Pancreas (tissue), 10 donors: ENCODE measurements around the gene ADCY1. TPM values are rescaled to one million over a fixed set of nuclear protein-coding genes. Genes with fewer than 3 reads are reported as not detected.
A peak's percentile ranks its signal among the peaks of the same experiment; 100 is the strongest.

Experiments used
- ATAC-seq, 4 donors: fragments of 200-7000 bp; cut with Tn5 transposase; one replicate each; pipeline versions ENCODE4 v1.8.0 to v1.9.1; 2020; ENCODE audit warnings: mild to moderate bottlenecking in 4 of 4, moderate library complexity in 4 of 4
- DNase-seq, 6 donors: peaks; one replicate each; pipeline ENCODE4 v3.0.0-alpha.2; 2020
- FAIRE-seq: peaks from 2 replicates; lab custom pipeline; 2012; peaks lifted over from hg19 to GRCh38; lab: Jason Lieb, UNC
- H3K27ac ChIP-seq, 4 donors: fragments of 200-600 bp; sonication (generic); 1 replicate in 3 of 4; 2 replicates in 1 of 4; pipeline versions ENCODE4 v1.5.0 to v1.8.0; 2020
- H3K27me3 ChIP-seq, 4 donors: fragments of 200-600 bp; one replicate each; pipeline ENCODE4 v1.8.0; 2021
- H3K36me3 ChIP-seq, 3 donors: fragments of 200-600 bp; sonication (generic) in 1 of 3; one replicate each; pipeline versions ENCODE4 v1.5.0 to v1.8.0; 2020 to 2021
- H3K4me1 ChIP-seq, 3 donors: fragments of 200-600 bp; one replicate each; pipeline ENCODE4 v1.8.0; 2021
- H3K4me3 ChIP-seq, 4 donors: fragments of 200-600 bp; sonication (generic) in 2 of 4; one replicate each; pipeline versions ENCODE4 v1.5.0 to v1.8.0; 2020 to 2021
- H3K9me3 ChIP-seq, 4 donors: fragments of 200-600 bp; one replicate each; pipeline ENCODE4 v1.8.0; 2021
- WGBS, 2 donors: extraction: QIAGEN DNeasy Blood & Tissue Kit; methylation state at CpG; one replicate each; pipeline ENCODE4 v1.1.7; 2013; 5-methylcytosine and 5-hydroxymethylcytosine counted together
- intact Hi-C, 3 donors: fragments of 100-400 bp; cut with DNase I; formaldehyde crosslinking; loops; one replicate each; pipeline versions ENCODE4 v1.11.1 to v1.14.2; 2022
- polyA plus RNA-seq, 2 donors: library from polyadenylated mRNA; stranded (reverse); fragments of 200-250 nt; gene quantifications; one replicate each; pipeline ENCODE4 v1.2.3, GENCODE V29; 2013
- total RNA-seq, 6 donors: library from RNA; stranded (reverse); fragmentation: NEBNext Ultra II Directional in 4 of 6; extraction: Animal tissue kit (Norgen Biotek cat#: 25700) in 4 of 6; gene quantifications; one replicate each; pipeline versions ENCODE4 v1.2.1 to v1.2.4, GENCODE V29; 2021 to 2023
- TF ChIP-seq, protein P1 (sequence below), 4 donors: fragments of 200-600 bp; sonication (generic) in 3 of 4; IDR thresholded peaks; one replicate each; pipeline versions ENCODE4 v1.5.0 to v1.8.0; 2021; ENCODE audit warnings: antibody characterized with exemption in 4 of 4
- donor health status: healthy with polysubstance abuse.
- donor health status: DM: no; HTN: no; CAD: no; lungs with moderate emphysema.
- donor health status: DM: no; HTN: no; CAD: no.
- donor health status: control.
- donor health status: control.
- donor health status: Bipolar disorder and iron deficiency.
- donor health status: DM: yes; HTN: yes; CAD: no.
- donor health status: DM: no; HTN: no; CAD: no.
- donor health status: DM: no; HTN: no; CAD: no.
- donor health status: DM: yes; HTN: yes; CAD: no.

Gene ADCY1
- total and polyA plus RNA-seq, 8 donors = 1.0 to 5.8 (median 4.2) TPM

DNA sequence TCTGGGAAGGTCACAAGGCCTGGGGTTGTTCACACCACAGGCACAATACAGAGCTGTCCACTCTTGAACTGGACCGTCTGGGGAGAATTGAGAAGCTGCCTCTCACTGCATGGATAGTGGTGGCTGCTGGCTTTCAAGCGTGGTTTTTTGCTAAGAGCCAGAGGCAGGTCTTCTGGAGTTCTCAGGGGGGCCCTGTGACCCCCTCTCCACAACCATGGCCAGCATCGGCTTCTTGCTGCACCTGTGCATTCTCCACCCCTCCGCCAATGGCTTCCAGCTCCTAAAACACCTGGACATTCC, 140.3 kb downstream of the ADCY1 start:
- Histone ChIP-seq H3K4me1 (no peaks in the 10 kb centered on the region), H3K27me3 (no peaks in the 10 kb centered on the region), H3K27ac (no peak overlapping the region), H3K9me3 (no peaks in the 10 kb centered on the region), H3K36me3 (no peaks in the 10 kb centered on the region), H3K4me3 (no peak overlapping the region)
- intact Hi-C loops = no loop called here
- TF ChIP-seq, protein P1, sequence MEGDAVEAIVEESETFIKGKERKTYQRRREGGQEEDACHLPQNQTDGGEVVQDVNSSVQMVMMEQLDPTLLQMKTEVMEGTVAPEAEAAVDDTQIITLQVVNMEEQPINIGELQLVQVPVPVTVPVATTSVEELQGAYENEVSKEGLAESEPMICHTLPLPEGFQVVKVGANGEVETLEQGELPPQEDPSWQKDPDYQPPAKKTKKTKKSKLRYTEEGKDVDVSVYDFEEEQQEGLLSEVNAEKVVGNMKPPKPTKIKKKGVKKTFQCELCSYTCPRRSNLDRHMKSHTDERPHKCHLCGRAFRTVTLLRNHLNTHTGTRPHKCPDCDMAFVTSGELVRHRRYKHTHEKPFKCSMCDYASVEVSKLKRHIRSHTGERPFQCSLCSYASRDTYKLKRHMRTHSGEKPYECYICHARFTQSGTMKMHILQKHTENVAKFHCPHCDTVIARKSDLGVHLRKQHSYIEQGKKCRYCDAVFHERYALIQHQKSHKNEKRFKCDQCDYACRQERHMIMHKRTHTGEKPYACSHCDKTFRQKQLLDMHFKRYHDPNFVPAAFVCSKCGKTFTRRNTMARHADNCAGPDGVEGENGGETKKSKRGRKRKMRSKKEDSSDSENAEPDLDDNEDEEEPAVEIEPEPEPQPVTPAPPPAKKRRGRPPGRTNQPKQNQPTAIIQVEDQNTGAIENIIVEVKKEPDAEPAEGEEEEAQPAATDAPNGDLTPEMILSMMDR (IDR thresholded peaks at IDR 0.05) = no peak
- DNase-seq (no peak), FAIRE-seq (no peak), ATAC-seq (no peak)
- WGBS, 2 donors = 62 to 65% methylated on average over 4 of the region's 4 CpGs

DNA sequence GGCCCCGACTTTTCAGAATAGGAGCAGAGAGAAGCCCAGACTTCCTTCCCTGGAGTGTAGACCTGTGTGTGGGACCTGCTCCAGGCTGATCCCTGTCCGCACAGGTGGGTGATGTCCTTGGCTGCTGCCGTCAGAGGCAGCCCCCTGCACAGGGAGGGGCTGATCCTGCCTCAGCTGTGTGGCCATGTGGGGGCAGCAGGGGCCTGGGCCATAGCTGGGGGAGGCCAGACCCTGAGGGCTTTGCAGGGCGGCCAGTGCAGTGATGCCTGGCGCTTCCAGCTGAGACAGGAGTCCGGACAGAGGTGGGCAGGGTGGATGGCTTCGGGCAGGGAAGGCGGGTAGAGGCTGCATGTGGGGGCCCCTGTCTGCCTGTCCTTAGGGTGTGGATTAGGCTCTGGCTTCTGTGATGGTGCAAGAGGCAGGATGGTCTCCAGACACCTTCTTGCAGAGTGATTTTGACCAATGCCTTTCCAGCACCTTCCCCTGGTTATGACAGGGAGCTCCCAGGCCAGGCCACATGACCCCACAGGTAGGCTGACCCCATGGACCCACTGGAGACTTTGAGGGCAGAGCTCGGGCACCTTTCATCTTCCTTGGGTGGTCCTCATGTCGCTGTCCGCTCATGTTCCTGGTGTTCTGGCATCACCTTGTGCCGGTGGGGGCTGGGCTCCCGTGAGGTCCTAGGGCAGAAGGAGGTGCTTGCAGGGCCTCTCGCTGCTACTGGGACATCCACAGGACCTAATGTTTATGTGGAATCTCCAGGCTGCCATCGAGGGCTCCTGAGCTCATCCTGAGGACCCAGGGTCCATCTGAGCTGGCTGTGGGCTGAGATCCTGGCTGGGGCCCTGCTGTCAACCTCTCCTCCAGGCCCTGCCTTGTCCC, 141.5 kb downstream of the ADCY1 start:
- 87 to 92% methylated on average over 15 of the region's 15 CpGs for WGBS, 2 donors
- FAIRE-seq = no peak

DNA sequence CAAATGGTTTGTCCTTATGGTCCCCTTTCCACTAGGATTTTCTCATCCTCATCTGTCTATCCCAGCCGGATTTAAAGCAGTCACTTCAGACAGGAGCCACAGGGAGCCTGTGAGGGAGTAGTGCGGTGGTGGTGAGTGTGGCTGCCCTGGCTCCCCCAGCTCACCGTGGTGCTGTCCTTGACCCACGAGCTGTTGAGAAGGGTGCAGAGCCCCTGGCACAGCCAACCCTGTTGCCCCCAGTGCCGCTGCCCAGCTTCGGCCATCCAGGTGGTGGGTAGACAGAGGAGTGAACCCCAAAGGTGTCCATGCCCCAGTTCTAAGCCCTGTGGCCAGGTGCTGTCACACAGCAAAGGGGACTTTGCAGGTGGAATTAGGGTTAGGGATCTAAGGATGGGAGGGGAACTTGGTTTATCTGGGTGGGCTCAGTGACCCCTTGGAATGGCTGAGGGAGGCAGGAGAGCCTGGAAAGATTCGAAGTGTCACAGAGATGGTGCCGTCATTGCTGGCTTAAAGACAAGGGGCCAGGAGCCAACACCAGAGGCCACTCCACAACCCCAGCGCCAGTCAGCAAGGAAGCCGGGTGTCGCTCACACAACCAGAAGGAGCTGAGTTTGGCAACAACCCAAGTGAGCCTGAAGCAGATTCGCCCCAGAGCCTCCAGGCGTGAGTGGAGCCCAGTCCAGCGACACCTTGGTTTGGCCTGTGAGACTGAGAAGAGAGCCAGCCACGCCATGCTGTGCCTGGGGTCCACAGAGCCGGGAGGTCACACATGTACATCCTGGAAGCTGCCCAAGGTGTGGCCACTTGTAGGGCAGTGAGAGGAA, 142.4 kb downstream of the ADCY1 start:
- H3K27me3 ChIP-seq = no peaks in the 10 kb centered on the region
- no peaks in the 10 kb centered on the region for H3K36me3 ChIP-seq
- intact Hi-C loops = no loop called here
- TF ChIP-seq, protein P1 (IDR thresholded peaks at IDR 0.05) = no peak
- no peak for FAIRE-seq
- no peaks in the 10 kb centered on the region for H3K4me1 ChIP-seq
- no peak for DNase-seq
- ATAC-seq = no peak
- no peaks in the 10 kb centered on the region for H3K9me3 ChIP-seq
- no peak overlapping the region for H3K27ac ChIP-seq
- H3K4me3 ChIP-seq = no peak overlapping the region
- WGBS, 2 donors = 81 to 90% methylated on average over 16 of the region's 16 CpGs

More for the DNA sequence above, 141.5 kb downstream of the ADCY1 start:
- Histone ChIP-seq H3K4me3 (no peak overlapping the region), H3K27ac (no peak overlapping the region), H3K9me3 (no peaks in the 10 kb centered on the region), H3K4me1 (no peaks in the 10 kb centered on the region), H3K27me3 (no peaks in the 10 kb centered on the region), H3K36me3 (no peaks in the 10 kb centered on the region)
- ATAC-seq = no peak
- TF ChIP-seq, protein P1 (IDR thresholded peaks at IDR 0.05) = no peak
- peak in 1 of 6 donors; percentile 50 for DNase-seq
- intact Hi-C loops = no loop called here

DNA sequence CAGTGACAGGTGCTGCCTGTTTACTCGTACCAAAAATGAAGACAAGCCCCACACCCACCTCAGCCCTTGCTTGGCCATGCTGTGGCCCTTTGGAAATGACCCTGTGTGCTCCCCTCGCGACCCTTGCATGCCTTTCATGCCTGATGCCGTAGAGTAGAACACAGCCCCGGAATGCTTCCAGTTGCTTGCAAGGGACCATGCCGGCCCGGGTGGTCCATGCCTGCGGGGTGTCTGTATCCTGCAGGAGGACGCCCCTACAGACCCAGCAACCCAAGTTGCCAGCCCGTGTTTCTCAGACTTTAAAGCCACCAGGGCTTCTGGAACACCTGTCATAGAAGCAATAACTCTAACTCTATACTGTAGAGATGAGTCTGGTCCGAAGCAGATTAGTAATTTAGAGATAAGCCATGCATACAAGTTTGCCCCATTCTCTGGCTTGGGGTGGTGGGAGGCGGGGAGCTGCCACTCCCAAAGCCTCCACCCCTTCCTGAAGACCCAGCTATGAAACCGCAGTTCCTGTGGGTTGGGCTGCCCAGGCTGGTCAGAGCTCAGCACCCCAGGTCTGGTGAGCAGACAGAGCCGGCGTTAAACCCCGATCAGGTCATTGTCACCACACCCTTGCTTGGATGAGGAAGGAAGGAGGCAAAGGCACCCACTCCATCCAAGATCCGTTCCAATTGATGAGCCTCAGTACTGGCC, 143.5 kb downstream of the ADCY1 start:
- no peak overlapping the region for H3K4me3 ChIP-seq
- TF ChIP-seq, protein P1 (IDR thresholded peaks at IDR 0.05) = no peak
- H3K4me1 ChIP-seq = no peaks in the 10 kb centered on the region
- ATAC-seq (no peak), DNase-seq (no peak), FAIRE-seq (no peak)
- H3K9me3 ChIP-seq = no peaks in the 10 kb centered on the region
- no peaks in the 10 kb centered on the region for H3K27me3 ChIP-seq
- no peak overlapping the region for H3K27ac ChIP-seq
- intact Hi-C loops = no loop called here
- WGBS, 2 donors = 74 to 79% methylated on average over 17 of the region's 17 CpGs
- H3K36me3 ChIP-seq = no peaks in the 10 kb centered on the region
